Ishikawa (cell line): ENCODE data around the gene C19orf47.

Experiments used
- CEBPB ChIP-seq: IDR thresholded peaks from 2 replicates; pipeline ENCODE4 v1.6.1; 2012
- CREB1 ChIP-seq: IDR thresholded peaks from 2 replicates; pipeline ENCODE4 v1.6.1; 2012; ENCODE audit warnings: low read depth
- RAD21 ChIP-seq: IDR thresholded peaks from 2 replicates; pipeline ENCODE4 v1.6.1; 2012; ENCODE audit warnings: low read depth
- TF ChIP-seq, protein P1 (sequence below): IDR thresholded peaks from 2 replicates; pipeline ENCODE4 v1.6.1; 2012
- TF ChIP-seq, protein P2 (sequence below): IDR thresholded peaks from 2 replicates; pipeline ENCODE4 v1.6.1; 2012

DNA sequence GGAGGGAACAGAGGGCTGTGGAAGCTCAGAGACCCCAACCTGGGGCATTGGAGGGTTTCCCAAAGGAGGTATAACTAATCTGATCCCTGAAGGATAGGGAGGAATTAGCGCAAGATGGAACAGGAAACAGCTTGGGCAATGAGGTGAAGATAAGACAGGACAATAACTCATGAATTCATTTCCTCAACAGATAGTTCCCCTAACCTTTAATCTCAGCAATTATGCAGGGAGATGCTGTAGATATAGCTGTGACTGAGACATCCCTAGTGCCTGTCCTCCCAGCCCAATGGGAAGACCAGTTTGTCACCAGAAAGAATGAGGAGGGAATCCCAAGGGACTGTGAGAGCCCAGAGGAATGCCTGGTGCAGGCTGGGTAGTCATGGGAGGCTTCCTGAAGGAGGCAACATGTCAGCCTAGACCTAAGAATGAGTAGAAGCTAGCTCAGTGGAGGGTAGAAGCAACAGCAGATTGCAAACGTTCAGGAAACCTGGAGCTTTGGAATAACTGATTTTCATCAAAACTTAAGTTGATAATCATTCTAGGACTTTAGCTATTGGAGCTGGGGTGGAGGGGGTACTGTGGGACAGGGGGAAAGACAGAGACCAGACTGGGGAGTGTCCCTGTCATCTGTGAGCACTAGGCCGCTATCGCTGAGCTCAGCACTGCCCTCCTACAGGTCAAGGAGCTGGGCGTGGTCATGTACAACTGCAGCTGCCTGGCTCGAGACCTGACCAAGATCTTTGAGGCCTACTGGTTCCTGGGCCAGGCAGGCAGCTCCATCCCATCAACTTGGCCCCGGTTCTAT lies 23.0 kb upstream of the C19orf47 start:
- TF ChIP-seq, protein P1, sequence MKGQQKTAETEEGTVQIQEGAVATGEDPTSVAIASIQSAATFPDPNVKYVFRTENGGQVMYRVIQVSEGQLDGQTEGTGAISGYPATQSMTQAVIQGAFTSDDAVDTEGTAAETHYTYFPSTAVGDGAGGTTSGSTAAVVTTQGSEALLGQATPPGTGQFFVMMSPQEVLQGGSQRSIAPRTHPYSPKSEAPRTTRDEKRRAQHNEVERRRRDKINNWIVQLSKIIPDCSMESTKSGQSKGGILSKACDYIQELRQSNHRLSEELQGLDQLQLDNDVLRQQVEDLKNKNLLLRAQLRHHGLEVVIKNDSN = no peak
- TF ChIP-seq, protein P2, sequence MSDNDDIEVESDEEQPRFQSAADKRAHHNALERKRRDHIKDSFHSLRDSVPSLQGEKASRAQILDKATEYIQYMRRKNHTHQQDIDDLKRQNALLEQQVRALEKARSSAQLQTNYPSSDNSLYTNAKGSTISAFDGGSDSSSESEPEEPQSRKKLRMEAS = no peak
- TF ChIP-seq RAD21 (no peak), CEBPB (no peak), CREB1 (no peak)
